ENCODE data around the gene CFI. TPM values are rescaled to one million over a fixed set of nuclear protein-coding genes. Genes with fewer than 3 reads are reported as not detected.
A peak's percentile ranks its signal among the peaks of the same experiment; 100 is the strongest.

CFI gene
- total and polyA plus RNA-seq, 2 of the 8 experiments (the other 6 are each of a cell fraction or from before 2014, with no cell fraction given) = not detected

DNA sequence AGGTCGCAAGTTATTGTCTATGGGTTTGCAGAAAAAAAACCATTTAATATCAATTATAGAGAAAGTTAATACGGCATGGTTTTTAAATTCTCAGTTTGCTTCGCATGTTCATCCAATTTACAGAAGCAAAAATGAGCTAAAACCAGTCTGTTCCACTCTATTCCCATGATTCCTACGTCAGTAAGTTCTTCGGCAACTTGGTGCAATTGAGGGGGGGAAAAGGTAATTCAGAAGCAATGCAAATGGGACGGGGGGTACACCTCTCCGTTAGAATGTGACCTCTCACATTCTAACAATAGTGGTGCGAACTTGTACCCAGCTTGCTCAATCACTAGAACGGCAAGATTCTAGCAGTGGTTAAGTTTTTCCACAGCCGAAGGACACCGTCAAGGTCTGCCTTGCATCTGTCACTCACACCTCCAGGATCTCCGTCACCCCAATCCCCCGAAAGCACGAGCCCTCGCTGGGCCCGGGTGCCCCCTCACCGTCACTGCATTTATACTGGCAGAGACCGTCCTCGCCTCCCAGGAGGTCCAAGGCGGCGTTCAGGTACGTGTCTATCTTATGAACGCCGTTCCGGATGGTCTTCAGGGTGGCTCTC lies 72.6 kb downstream of the CFI start:
- ChIA-PET CTCF (ENCODE audit: partially characterized antibody) (interaction anchor here (0.5 to 0.7 kb wide), 3 partner anchors 334 to 942 kb away, joined by 3 read pairs; no protein-coding TSS in a partner anchor), POLR2A (ENCODE audit: partially characterized antibody) (interaction anchor here (1.0 to 2.4 kb wide), 7 partner anchors 15 to 87 kb away, joined by 3 to 12 read pairs (median 7); partner anchors contain the start of genes CASP6 and GAR1)
- no peaks in the 10 kb centered on the region for H4K20me1 ChIP-seq (replicated peaks in 1 of 2; ENCODE audit: control insufficient read depth in 1 of 2, insufficient read depth in 2 of 2, low read length in 2 of 2)
- H3K4me2 ChIP-seq (ENCODE audit: insufficient read depth in 1 of 2, low read depth in 2 of 2, low read length in 2 of 2) = peak overlapping the region; percentile 56 to 84
- peaks cover 0 to 3% (median 0%) of the 10 kb centered on the region in 4 experiments; a peak in 1 of 7 replicates for H3K4me1 ChIP-seq (replicated peaks in 1 of 4; ENCODE audit: control insufficient read depth in 3 of 4, insufficient read depth in 4 of 4, low read length in 3 of 4)
- no peak overlapping the region for H3K14ac ChIP-seq (ENCODE audit: insufficient read length)
- peaks cover 5% of the 10 kb centered on the region for H3K79me1 ChIP-seq (ENCODE audit: low read depth, low read length)
- H2AFZ ChIP-seq (ENCODE audit: low read length) = peak overlapping the region; percentile 43
- TF ChIP-seq RBBP5 (IDR thresholded peaks at IDR 0.05; ENCODE audit: borderline replicate concordance, low read depth, low read length) (peak; percentile 90), KDM4A (IDR thresholded peaks at IDR 0.05; ENCODE audit: low read depth, low read length, severe bottlenecking) (peak; percentile 48), KDM1A (IDR thresholded peaks at IDR 0.05; ENCODE audit: borderline replicate concordance, low read length) (no peak), MAFK (IDR thresholded peaks at IDR 0.05; ENCODE audit: low read depth, low read length) (no peak), HDAC2 (IDR thresholded peaks at IDR 0.05; ENCODE audit: borderline replicate concordance in 1 of 2, low read depth in 2 of 2, low read length in 2 of 2) (0 out of 4 replicates have a peak, but pooled peaks of 1 of the 2 experiments have one; percentile 56), SIN3A (conservative IDR thresholded peaks at IDR 0.05 in 1 of 2, IDR thresholded peaks at IDR 0.05 in 1 of 2; ENCODE audit: low read depth in 1 of 2, low read length in 2 of 2) (peak in 1 of 2 experiments; percentile 31; a peak in 1 of 4 replicates)
- H2BK15ac ChIP-seq (ENCODE audit: low read length) = no peak overlapping the region
- peaks cover 0 to 3% (median 0%) of the 10 kb centered on the region in 4 experiments; a peak in 1 of 8 replicates for H3K36me3 ChIP-seq (ENCODE audit: control insufficient read depth in 2 of 4, insufficient read depth in 4 of 4, low read length in 3 of 4)
- no peak overlapping the region for H2BK20ac ChIP-seq (ENCODE audit: low read length)
- peak overlapping the region; percentile 85 to 94 (median 89) for H3K4me3 ChIP-seq (ENCODE audit: extremely low read depth in 1 of 4, insufficient read depth in 2 of 4, low read depth in 3 of 4, low read length in 4 of 4)
- H3K79me2 ChIP-seq (ENCODE audit: control insufficient read depth in 1 of 2, insufficient read depth in 2 of 2, low read length in 2 of 2) = peaks cover 6 to 49% of the 10 kb centered on the region in 2 experiments; a peak in 3 of 4 replicates
- peak overlapping the region; percentile 73 for H3K27ac ChIP-seq (ENCODE audit: low read depth, low read length)
- H3K4ac ChIP-seq (replicated peaks; ENCODE audit: insufficient read length, low read depth, low read length) = no peak overlapping the region
- H3K18ac ChIP-seq (ENCODE audit: extremely low read depth, low read length) = no peak overlapping the region; the same call in 1 of the 2 replicates
- 0 out of 2 replicates have a peak overlapping the region, but pooled peaks have one; percentile 41 for H2BK5ac ChIP-seq (ENCODE audit: low read depth, low read length)
- H3K23ac ChIP-seq (ENCODE audit: insufficient read length) = no peak overlapping the region
- H3K9ac ChIP-seq (replicated peaks in 1 of 4; ENCODE audit: extremely low read depth in 1 of 4, low read depth in 3 of 4, low read length in 3 of 4) = peak overlapping the region; percentile 14 to 82 (median 78)
- no peak overlapping the region for H2BK120ac ChIP-seq (replicated peaks; ENCODE audit: low read depth, low read length)
- H4K91ac ChIP-seq (replicated peaks; ENCODE audit: insufficient read length, low read length) = no peak overlapping the region
- peaks cover 6% of the 10 kb centered on the region for H3K23me2 ChIP-seq (ENCODE audit: low read depth, low read length)
- H3K56ac ChIP-seq (replicated peaks; ENCODE audit: insufficient read length, low read depth, low read length) = no peak overlapping the region
- no peak overlapping the region for H4K5ac ChIP-seq (ENCODE audit: insufficient read length, low read depth, low read length)
- no peaks in the 10 kb centered on the region for H3K27me3 ChIP-seq (replicated peaks in 1 of 4; ENCODE audit: control insufficient read depth in 3 of 4, extremely low read depth in 1 of 4, insufficient read depth in 3 of 4, low read length in 3 of 4)
- 1% methylated on average over 25 of the region's 25 CpGs; no CpG with 5 or more reads in 1 of the 2 experiments for WGBS, 2 experiments (ENCODE audit: extremely low coverage in 1 of 2, insufficient coverage in 1 of 2, insufficient read length in 1 of 2, insufficient replicate concordance in 2 of 2, low coverage in 1 of 2, low lambda C conversion rate in 2 of 2, missing lambda C conversion rate in 1 of 2)
- no peak overlapping the region for H2AK5ac ChIP-seq (ENCODE audit: low read depth, low read length)
- H2BK12ac ChIP-seq (ENCODE audit: low read depth, low read length) = no peak overlapping the region
- H4K8ac ChIP-seq (ENCODE audit: extremely low read depth, insufficient read depth, low read length) = peak overlapping the region; percentile 62; the same call in 1 of the 2 replicates
- DNase-seq (ENCODE audit: low read depth in 1 of 2, low spot score in 2 of 2) (no peak), FAIRE-seq (peak; percentile 28)
- no peaks in the 10 kb centered on the region for H3K9me3 ChIP-seq (ENCODE audit: insufficient read depth in 2 of 2, low read depth in 1 of 2, low read length in 1 of 2)

All from H1 (cell line).